Glutamatergic neuron (in vitro differentiated cells): ENCODE results near the gene CDADC1. TPM values are rescaled to one million over a fixed set of nuclear protein-coding genes. Genes with fewer than 3 reads are reported as not detected.
A peak's percentile ranks its signal among the peaks of the same experiment; 100 is the strongest.

Source experiments
- DNase-seq: peaks from one replicate; pipeline ENCODE4 v3.0.0; 2022
- H3K27ac Mint-ChIP-seq: one replicate; pipeline ENCODE4 v1.8.0; 2020; ENCODE audit warnings: mild to moderate bottlenecking, mixed read lengths, inconsistent platforms; ENCODE audit not compliant: unreplicated experiment
- H3K27me3 Mint-ChIP-seq: one replicate; pipeline ENCODE4 v1.8.0; 2020; ENCODE audit warnings: mild to moderate bottlenecking, moderate library complexity, mixed read lengths, inconsistent platforms; ENCODE audit not compliant: unreplicated experiment
- H3K36me3 Mint-ChIP-seq: one replicate; pipeline ENCODE4 v1.8.0; 2020; ENCODE audit warnings: mild to moderate bottlenecking, mixed read lengths, inconsistent platforms; ENCODE audit not compliant: unreplicated experiment
- H3K4me1 Mint-ChIP-seq: one replicate; pipeline ENCODE4 v1.8.0; 2020; ENCODE audit warnings: mild to moderate bottlenecking, low read depth, mixed read lengths, inconsistent platforms; ENCODE audit not compliant: unreplicated experiment
- H3K4me3 Mint-ChIP-seq: one replicate; pipeline ENCODE4 v1.8.0; 2020; ENCODE audit warnings: mild to moderate bottlenecking, mixed read lengths, inconsistent platforms; ENCODE audit not compliant: unreplicated experiment
- H3K9me3 Mint-ChIP-seq: one replicate; pipeline ENCODE4 v1.8.0; 2020; ENCODE audit warnings: mild to moderate bottlenecking, moderate library complexity, mixed read lengths, inconsistent platforms; ENCODE audit not compliant: unreplicated experiment
- total RNA-seq: library from RNA; stranded (reverse); fragmentation: NEBNext Ultra II Directional; extraction: Animal tissue kit (Norgen Biotek cat#: 25700); gene quantifications from one replicate; pipeline ENCODE4 v1.2.1, GENCODE V29; 2021; ENCODE audit not compliant: unreplicated experiment
- TF ChIP-seq, protein P1 (sequence below): fragments of 200-600 bp; sonication (generic); IDR thresholded peaks from one replicate; pipeline ENCODE4 v1.5.0; 2021; ENCODE audit not compliant: partially characterized antibody, unreplicated experiment

The CDADC1 gene
- total RNA-seq, 1 donor from 2014 or later: 4.3 TPM

DNA sequence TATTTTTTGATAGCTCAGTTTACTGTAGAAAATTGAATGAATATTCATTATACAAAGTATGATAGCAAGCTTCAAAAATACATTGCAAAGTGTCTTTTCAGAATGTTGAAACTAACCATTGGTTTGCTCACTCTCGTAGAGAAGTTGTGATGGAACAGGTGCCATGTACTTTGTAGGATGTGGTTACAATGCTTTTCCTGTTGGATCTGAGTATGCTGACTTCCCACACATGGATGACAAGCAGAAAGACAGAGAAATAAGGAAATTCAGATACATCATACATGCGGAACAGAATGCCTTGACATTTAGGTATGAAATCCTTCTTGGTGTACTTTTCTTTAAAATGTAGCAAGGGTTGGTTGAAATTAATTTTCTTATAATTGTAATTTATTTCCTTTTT lies 30.5 kb downstream of the CDADC1 start:
- H3K27me3 Mint-ChIP-seq: no peaks in the 10 kb centered on the region
- no peaks in the 10 kb centered on the region for H3K9me3 Mint-ChIP-seq
- TF ChIP-seq, protein P1, sequence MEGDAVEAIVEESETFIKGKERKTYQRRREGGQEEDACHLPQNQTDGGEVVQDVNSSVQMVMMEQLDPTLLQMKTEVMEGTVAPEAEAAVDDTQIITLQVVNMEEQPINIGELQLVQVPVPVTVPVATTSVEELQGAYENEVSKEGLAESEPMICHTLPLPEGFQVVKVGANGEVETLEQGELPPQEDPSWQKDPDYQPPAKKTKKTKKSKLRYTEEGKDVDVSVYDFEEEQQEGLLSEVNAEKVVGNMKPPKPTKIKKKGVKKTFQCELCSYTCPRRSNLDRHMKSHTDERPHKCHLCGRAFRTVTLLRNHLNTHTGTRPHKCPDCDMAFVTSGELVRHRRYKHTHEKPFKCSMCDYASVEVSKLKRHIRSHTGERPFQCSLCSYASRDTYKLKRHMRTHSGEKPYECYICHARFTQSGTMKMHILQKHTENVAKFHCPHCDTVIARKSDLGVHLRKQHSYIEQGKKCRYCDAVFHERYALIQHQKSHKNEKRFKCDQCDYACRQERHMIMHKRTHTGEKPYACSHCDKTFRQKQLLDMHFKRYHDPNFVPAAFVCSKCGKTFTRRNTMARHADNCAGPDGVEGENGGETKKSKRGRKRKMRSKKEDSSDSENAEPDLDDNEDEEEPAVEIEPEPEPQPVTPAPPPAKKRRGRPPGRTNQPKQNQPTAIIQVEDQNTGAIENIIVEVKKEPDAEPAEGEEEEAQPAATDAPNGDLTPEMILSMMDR: no peak
- no peaks in the 10 kb centered on the region for H3K36me3 Mint-ChIP-seq
- H3K27ac Mint-ChIP-seq: no peak overlapping the region
- no peaks in the 10 kb centered on the region for H3K4me1 Mint-ChIP-seq
- DNase-seq: no peak
- H3K4me3 Mint-ChIP-seq: no peak overlapping the region

GRCh38 chr13:49279112-49279511 lies 31.4 kb downstream of the CDADC1 start:
- Mint-ChIP-seq H3K36me3 (no peaks in the 10 kb centered on the region), H3K9me3 (no peaks in the 10 kb centered on the region), H3K4me3 (peak overlapping the region; percentile 1), H3K27me3 (no peaks in the 10 kb centered on the region), H3K4me1 (no peaks in the 10 kb centered on the region), H3K27ac (no peak overlapping the region)
- TF ChIP-seq, protein P1: no peak
- DNase-seq: no peak

GRCh38 chr13:49279885-49280284 lies 32.2 kb downstream of the CDADC1 start:
- no peaks in the 10 kb centered on the region for H3K36me3 Mint-ChIP-seq
- TF ChIP-seq, protein P1: no peak
- no peak overlapping the region for H3K4me3 Mint-ChIP-seq
- no peaks in the 10 kb centered on the region for H3K27me3 Mint-ChIP-seq
- DNase-seq: no peak
- H3K9me3 Mint-ChIP-seq: no peaks in the 10 kb centered on the region
- H3K4me1 Mint-ChIP-seq: no peaks in the 10 kb centered on the region
- H3K27ac Mint-ChIP-seq: no peak overlapping the region

GRCh38 chr13:49287995-49288394 lies 40.3 kb downstream of the CDADC1 start:
- Mint-ChIP-seq H3K9me3 (no peaks in the 10 kb centered on the region), H3K4me1 (no peaks in the 10 kb centered on the region), H3K4me3 (no peak overlapping the region), H3K27me3 (no peaks in the 10 kb centered on the region), H3K36me3 (no peaks in the 10 kb centered on the region), H3K27ac (no peak overlapping the region)
- TF ChIP-seq, protein P1: no peak
- no peak for DNase-seq

DNA sequence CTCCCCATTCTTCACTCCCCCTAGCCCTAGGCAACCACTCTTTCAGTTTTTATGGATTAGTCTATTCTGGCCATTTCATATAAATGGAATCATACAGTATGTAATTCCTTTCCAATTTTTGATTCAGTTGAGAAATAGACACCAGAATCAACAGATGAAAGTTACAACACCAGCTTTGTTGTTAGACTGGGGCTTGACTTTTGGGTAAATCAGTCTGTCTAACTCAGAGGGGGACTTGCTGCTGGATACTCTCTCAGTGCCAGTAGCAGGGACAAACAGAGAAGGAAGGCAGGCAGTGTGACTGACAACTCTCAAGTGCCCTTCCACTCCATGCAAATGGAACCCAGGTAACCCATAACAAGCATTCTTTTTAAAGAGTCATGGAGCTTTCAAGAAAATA lies 40.7 kb downstream of the CDADC1 start:
- Mint-ChIP-seq H3K27ac (no peak overlapping the region), H3K4me3 (no peak overlapping the region), H3K36me3 (no peaks in the 10 kb centered on the region), H3K27me3 (no peaks in the 10 kb centered on the region), H3K4me1 (no peaks in the 10 kb centered on the region), H3K9me3 (no peaks in the 10 kb centered on the region)
- no peak for DNase-seq
- TF ChIP-seq, protein P1: no peak
